AG09319 (cell line): ENCODE measurements around the gene KCMF1.

Source experiments
- DNase-seq: peaks from one replicate; pipeline ENCODE4 v3.0.0-alpha.2; 2010; ENCODE audit warnings: low read depth; ENCODE audit errors: extremely low read depth
- CTCF ChIP-seq: IDR thresholded peaks from 2 replicates; pipeline ENCODE4 v1.5.1; 2011; ENCODE audit warnings: low read depth, mild to moderate bottlenecking, inconsistent platforms, low read length, moderate library complexity

The KCMF1 gene

DNA sequence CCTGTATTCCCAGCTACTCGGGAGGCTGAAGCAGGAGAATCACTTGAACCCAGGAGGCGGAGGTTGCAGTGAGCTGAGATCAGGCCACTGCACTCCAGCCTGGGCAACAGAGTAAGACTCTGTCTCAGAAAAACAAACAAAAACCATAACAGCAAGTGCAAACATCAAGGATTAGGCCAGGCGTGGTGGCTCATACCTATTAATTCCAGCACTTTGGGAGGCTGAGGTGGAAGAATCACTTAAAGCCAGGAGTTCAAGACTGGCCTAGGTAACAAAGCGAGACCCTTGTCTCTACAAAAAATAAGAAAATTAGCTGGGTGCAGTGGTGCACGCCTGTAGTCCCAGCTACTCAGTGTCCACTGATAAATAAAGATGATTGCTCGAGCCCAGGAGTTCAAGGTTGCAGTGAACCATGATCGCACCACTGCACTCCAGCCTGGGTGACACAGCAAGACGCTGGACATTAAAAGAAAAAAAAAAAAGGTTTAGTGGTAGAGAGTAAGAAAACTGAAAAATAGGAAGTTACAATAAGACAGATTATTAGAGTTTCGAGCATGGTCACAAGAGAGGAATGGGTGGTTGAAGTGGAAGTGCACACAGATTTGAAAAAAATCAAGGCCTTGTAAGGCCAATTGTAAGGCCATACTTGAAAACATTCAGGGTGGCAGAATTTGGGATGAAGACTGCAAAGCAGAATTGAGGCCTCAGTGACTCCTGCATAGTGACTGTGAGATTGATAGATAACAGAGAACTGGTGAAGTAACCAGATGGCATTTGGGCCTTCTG lies 6.4 kb upstream of the KCMF1 start:
- TF ChIP-seq CTCF: no peak
- DNase-seq: no peak

DNA sequence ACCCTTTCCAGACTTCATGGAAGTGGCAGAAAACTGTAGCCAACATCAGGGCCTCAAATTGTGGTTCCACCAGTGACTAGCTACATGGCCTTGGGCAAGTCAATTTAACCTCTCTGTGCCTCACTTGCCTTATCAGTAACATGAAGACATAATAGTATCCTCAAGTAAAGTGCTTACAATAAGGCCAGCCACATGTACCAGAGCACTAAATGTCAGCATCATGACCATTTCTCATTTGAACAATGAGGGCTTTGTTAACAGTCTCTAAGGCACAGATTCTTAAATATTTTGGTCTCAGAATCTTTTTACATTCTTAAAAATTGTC lies 5.8 kb upstream of the KCMF1 start:
- DNase-seq: no peak
- no peak for TF ChIP-seq CTCF

GRCh38 chr2:84965827-84966226 lies 5.1 kb upstream of the KCMF1 start:
- TF ChIP-seq CTCF: no peak
- DNase-seq: no peak

DNA sequence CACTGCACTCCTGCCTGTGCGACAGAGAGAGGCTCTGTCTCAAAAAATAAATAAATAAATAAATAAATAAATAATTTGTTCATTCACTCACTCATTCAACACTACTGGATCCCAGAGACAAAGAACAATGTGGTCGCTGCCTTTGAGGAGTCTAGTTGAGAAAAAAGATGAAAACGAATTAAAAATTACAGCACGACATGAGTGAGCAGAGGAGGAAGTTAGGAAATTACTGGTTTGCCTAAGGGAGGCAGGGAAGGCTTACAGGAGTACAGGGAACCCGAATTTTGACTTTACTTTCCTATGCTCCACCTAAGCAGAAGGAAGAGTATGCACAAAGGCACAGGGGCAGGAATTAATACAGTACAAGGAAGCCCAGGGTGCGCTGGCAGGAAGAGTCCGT lies 4.2 kb upstream of the KCMF1 start:
- DNase-seq: no peak
- no peak for TF ChIP-seq CTCF

DNA sequence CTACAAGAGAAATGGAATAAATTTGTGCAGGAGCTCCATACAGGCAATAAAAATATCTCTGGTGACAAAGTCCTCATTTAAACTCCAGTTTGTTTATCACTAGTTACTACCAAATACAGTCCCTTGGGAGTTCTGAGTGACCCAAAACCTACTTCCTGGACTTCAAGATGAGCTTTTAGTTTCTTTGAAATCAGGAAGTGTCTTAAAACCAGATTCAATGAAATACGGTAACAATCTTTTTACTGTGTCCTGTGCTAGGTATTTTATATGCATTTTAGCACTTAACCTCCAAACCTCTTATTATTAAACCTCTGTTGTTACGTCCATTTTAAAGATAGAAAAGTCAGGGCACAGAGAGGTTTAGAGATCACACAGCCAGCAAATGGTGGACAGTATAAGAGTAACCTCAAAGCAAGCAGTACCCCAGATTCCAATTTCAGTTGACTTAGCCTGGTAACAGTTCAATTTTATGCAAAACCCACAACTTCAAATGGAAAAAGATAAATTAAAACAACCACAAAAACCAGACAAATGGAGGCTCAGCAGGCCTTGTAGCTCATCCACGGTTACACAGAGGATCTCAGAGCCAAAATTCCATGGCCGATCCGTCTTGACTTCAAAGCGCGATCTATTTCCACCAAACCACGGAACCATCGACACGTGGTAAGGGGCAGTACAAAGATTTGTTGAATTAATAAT lies 1.3 kb upstream of the KCMF1 start:
- no peak for TF ChIP-seq CTCF
- DNase-seq: no peak

GRCh38 chr2:84970210-84970867 lies 622 bp upstream of the KCMF1 start:
- no peak for TF ChIP-seq CTCF
- DNase-seq: no peak
